Measurements from ENCODE around the gene TRAPPC3.

- no peak for TF ChIP-seq CTCF (conservative IDR thresholded peaks at IDR 0.05; ENCODE audit: low read depth, low read length)
- TF ChIP-seq EZH2 (IDR thresholded peaks at IDR 0.05; ENCODE audit: borderline replicate concordance, low read depth, low read length, poor library complexity, severe bottlenecking) = no peak
Measured at GRCh38 chr1:36108314-36108713, 41.0 kb downstream of the TRAPPC3 start.
